Fibroblast of peridontal ligament (primary cell): Measurements from ENCODE around the gene EXOC7.
"Not testable (repeated sequence)": the region's sequence is repeated elsewhere in the genome, so short reads cannot be mapped to it uniquely, and the experiment has no call there.

Experiments used
- DNase-seq: peaks from one replicate; pipeline ENCODE4 v3.0.0-alpha.2; 2010; ENCODE audit errors: extremely low read depth

Gene EXOC7

DNA sequence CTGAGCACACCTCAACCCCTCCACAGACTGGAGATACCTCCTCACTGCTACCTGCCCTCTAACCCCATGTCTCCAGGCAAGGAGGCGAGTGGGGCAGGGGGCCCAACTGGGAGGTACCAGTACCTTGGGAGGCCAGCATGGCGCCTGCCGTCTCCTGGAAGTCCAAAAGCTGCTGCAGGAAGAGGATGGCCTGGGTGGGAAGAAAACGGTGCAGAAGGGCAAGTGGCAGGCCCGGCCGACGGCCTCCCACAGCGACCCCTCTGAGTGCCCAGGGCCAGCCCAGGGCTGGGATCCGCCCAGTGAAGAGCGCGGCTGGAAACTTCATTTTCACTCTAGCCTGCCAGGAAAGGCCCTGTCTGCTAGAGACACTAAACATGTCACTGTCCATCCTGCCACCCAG, 16.1 kb downstream of the EXOC7 start:
- DNase-seq: no peak

- DNase-seq: no peak
Observed at GRCh38 chr17:76086384-76086783, 17.2 kb downstream of the EXOC7 start.

- no peak for DNase-seq
Observed at GRCh38 chr17:76085731-76086366, 17.7 kb downstream of the EXOC7 start.

GRCh38 chr17:76085066-76085730, 18.4 kb downstream of the EXOC7 start:
- DNase-seq: no peak

DNA sequence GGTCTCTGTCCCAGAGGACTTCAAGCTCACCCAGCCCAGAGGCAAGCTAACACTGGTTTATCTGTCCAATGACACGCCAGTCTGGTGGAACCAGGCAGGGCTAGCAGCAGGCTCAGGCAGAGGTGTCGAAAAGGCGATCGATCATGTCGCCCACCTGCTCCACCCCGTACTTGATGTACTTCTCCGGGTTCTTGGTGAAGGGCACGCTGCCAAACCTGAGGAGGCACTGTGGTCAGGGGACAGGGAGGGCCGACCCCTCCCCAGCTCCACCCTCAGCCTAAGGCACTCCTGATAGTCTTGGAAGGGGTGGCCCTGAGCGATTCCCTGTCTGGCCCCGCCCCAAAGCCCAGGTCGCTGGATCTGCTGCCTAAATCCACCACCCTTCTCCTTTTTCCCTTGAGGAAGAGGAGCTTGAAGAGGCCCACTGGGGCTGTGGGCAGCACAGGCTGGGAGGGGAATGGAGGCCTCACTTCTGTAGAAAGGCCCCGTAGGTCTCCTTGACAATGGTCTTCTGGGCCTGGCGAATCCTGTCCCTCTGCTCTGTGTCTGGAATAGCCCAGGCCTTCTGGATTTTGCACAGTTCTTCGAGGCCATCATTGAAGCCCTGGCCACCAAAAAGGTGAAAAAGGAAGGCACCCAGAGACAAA, 19.9 kb downstream of the EXOC7 start:
- no peak for DNase-seq

DNA sequence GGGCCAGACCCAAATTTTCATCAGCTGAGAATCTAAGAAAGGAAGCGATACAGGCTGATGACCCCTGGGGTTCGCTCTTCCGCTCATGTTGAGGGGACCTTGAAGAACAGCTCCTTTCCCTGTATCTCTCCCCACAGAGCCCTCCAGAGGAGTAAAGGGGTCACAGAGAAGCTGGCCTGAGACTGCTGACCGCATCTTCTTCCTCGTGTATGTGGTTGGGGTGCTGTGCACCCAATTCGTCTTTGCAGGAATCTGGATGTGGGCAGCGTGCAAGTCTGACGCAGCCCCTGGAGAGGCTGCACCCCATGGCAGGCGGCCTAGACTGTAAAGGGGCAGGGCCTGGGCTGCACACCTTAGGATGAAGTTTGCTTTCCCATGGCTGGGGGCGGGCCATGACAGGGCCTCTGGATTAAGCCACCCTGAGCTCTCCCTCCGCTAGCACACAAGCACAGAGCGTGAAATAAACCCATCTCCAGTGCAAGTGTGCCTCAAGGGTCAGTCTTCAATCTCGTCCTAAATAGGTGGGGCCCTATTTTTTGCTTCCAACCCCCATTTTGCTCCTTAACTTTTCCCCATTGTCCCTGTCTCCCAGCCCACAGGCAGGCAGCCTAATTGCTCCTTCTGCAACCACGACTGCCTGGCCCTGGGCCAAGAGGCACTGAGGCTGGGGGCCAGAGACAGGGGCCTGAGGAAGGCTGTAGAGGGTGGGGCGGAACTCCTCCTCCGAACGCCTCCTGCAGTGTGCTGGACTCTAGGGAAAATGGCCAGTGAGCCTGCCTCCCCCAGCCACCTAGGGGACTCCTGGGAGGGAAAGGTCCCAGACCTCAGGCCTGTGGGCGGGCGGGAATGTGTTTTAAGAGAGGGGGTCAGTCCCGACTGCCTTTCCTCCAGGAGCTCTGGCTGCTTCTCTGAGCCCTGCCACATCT, 21.0 kb downstream of the EXOC7 start:
- no peak for DNase-seq

DNA sequence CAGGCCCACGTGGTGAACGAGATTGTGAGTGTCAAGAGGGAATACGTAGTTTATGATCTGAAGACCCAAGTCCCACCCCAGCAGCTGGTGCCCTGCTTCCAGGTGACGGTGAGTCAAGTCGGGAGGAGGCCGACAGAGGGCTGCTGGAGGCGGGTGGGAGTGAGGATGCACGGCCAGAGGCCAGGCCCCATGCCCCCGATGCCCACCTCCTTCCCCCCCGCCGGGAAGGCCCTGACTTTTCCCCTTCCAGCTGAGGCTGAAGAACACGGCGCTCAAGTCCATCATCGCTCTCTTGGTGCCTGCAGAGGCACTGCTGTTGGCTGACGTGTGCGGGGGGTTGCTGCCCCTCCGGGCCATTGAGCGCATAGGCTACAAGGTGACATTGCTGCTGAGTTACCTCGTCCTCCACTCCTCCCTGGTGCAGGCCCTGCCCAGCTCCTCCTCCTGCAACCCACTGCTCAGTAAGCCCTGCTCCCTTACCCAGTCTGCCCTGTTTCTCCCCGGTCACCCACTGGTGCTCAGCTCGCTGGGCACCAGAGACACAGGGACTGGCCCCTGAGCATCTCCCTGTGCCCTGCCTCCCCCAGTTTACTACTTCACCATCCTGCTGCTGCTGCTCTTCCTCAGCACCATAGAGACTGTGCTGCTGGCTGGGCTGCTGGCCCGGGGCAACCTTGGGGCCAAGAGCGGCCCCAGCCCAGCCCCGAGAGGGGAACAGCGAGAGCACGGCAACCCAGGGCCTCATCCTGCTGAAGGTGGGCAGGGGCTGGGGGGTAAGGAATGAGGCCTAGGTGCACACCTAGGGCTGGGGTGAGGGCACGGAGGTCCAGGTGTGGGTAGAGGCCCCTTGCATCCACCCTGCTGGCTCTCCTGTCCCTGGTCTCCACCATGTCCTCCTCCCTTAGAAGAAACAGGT, 22.0 kb downstream of the EXOC7 start:
- no peak for DNase-seq

- no peak for DNase-seq
Observed at GRCh38 chr17:76080768-76081287, 22.8 kb downstream of the EXOC7 start.

DNA sequence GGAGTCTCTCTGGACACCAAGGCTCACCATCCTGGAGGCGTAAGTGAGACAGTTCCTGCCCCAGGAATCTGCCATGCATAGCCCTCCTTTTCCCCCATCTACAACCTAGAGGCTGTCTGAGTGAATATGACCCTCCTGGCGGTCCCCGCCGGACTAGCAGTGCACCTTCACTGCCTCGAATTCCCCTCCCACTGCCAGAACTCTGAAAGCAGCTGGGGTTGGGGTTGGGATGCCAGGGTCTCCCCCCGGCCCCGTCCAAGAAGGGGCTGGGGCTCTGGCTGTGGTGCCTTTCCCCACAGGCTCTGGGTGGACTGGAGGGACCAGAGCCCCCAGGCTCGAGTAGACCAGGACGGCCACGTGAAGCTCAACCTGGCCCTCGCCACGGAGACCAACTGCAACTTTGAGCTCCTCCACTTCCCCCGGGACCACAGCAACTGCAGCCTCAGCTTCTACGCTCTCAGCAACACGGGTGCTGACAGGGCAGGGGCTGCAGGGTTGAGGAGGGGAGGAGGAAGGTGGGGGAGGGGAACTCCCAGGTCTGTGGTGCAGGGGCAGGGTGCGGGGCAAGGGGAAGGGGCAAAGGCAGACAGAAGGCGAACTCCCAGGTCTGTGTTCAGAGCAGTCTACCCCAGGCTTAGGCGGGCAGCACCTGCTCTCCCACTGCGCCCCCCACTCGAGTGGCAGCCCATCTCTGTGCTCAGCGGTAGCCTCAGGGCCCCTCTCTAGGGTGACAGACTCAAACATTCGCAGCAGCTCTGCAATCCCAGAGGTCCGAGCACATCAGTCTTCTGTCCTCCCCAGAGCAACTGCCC, 23.4 kb downstream of the EXOC7 start:
- no peak for DNase-seq

DNA sequence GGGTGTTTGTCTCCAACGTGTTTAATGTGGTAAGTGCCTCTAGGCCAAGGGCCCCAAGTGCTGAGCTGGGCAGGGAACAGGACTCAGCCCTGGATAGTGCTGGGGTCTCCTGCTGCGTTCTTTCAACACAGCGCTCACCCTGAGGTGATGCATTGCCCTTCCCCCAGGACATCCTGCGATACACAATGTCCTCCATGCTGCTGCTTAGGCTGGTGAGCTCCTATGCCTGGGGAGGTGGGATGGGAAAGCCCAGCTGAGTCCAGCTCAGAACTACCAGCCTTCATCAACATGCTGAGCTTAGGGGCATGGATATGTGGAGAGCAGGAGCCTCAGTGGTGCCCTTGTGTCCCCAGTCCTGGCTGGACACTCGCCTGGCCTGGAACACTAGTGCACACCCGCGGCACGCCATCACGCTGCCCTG, 24.0 kb downstream of the EXOC7 start:
- no peak for DNase-seq

DNA sequence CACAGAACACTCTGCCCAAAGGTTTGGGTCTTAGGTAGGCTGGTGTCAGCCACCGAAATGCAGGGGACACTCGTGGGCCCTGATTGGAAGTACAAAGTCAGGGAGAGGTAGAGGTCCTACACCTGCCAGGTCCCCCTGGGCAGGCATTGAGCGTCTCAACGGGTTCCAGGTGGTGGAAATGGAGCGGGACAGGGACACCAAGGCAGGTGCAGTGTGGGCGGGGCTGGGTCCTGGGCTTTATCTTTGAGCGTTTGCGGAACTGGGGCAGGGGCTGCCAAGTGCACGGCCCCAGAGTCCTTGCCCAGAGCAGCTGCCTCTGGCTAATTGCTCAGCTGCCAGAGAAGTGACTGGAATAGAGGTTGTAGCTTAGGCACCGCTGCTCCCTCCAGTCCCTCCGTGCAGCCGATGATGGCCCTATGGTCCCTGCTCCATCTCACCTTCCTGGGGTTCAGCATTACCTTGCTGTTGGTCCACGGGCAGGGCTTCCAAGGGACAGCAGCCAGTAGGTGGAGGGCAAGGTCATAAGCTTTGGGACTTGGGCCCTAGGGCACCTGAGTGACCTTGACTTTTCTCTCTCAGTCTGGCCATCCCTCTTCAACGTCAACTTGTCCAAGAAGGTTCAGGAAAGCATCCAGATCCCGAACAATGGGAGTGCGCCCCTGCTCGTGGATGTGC, 24.6 kb downstream of the EXOC7 start, which contains the start of gene ZACN:
TSS of gene ZACN (plus strand) at position 323 of the 675 bp plus-strand sequence. CDS start at position 406, 83 bp downstream.
- DNase-seq: no peak

DNA sequence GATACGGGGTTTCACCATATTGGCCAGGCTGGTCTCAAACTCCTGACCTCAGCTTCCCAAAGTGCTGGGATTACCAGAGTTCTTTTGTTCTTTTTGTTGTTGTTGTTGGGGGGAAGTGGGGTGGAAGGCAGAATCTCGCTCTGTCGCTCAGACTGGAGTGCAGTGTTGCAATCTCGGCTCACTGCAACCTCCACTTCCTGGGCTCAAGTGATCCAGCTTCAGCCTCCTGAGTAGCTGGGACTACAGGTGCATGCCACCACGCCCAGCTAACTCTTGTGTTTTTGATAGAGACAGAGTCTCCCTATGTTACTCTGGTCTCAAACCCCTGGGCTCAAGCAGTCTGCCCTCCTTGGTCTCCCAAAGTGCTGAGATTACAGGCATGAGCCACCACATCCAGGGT, 25.2 kb downstream of the EXOC7 start:
- not testable (repeated sequence) for DNase-seq

DNA sequence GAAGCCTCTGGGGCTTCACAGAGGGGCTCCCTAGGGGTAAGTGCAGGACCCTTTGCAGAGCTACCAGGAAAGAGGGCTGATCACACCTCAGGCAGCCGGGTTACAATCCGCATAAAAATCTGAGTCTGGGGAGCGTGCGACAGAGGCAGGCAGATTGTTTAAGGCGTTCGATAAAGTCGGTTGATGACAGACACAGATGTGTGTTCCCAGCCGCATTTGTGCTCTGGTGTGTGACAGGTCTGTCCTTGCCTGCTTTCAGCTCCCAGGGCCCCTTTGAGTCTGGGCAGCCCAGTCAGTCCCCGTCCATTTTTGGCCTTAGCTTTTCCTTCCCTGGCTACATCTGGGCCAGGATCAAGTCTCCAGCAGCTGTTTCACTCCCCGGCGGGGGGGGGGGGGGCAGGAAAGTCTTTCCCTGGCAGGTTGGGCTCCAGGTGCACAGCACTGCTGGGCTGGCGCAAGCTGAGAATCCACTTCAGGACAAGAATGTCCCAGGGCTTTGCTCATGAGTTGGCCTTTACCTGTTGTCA, 25.9 kb downstream of the EXOC7 start:
- DNase-seq: no peak

- DNase-seq: no peak
Observed at GRCh38 chr17:76076765-76077583, 26.6 kb downstream of the EXOC7 start.

DNA sequence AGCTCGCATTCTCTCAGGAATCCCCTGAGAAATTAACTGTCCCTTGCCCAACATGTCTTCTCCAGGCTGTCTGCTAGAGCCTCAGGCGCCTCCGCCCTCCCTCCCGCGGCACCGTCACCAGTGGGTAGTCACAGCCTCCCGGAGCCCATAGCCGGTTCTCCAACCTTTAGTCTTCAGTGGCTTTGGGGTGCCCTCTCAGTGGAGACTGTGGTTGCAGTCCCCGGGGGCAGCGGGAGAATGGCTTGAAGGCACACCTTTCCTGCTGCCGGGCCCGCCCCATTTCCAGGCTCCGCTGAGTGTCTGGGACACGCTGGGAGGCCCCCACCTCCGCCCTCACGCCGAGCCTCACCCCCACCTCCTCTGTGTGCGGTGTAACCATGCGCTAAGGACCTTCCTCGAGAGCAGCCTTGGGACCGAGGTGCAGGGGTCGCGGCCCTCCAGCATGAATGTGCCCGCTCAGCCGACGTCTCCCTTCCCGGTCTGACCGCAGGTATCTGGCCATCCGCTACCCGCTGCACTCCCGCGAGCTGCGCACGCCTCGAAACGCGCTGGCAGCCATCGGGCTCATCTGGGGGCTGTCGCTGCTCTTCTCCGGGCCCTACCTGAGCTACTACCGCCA, 27.3 kb downstream of the EXOC7 start:
- DNase-seq: no peak

DNA sequence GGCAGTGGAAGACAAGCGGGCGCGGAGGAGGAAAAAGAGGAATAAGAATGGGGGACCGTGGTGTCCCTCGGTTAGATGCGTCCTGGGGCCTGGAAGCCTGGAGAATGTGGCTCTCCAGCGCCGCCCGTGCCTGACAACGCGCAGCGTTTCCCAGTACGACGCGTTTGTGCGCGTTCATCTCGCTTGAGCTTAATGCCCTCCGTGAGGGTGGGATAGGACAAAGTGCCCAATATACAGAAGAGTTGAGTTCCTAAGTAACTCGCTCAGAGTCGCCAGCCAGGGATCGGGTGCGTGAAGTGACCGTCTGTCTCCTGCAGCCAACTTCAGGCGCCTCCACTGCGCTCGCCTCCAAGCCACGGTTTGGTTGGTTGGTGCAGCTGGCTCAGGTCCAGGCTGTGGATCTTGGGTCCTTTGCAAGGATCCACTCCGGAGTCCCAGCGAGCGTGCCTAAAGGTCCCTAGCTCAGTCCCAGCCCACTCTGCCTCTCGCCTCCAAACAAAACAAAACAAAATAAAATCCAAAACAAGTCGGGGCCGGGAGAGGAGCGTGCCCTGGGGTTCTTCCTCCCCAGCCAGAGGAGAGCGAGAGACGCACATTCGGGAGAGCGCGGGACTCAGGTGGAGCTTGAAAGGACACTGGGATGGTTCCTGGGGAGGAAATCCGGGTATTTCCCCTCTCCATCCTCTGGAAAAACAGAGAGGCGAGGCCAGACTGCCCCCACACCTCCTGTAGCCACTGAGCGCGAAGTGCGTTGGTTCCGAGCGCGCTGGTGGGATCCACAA, 28.0 kb downstream of the EXOC7 start:
- DNase-seq: no peak
